ENCODE results near the gene BBS4.

DNA sequence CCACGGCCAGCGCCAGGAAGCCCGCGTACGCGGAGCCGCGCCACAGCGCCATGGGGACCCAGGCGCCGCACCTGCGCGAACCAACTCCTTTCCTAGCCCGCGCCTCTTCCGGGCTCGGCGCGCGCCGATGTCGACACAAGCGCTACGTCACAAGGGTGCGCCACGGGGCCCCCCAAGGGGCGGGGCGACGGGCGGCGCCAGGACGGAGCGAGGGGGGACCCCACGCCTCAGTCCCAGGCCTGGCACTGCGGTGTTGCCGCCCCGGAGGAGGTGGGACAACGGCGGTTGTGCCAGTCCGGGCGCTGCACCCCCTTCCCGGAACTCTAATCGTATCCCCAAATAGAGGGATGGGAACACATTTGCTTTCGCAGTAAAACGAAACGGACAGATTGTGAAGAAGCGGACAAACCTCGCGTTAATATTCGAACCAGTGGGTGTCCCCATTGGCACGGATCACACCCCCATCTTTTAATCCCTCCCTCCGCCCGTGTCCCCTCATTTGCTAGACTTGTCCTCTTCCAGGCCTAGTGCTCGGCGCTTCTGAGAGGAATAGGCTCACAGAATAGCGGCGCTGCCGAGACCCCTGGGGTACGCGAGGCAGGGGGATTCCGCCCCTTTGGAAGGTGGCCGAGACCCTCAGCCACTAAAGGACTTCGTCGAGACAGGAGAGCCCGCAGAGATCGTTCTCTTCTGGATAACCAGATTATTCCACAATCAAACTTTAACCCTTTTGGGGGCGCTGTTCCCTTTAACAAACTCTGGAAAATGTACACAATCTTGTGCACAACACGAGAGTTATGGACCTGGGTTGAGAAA lies 97.8 kb downstream of the BBS4 start, which contains the start of gene ADPGK:
- TF ChIP-seq ZNF274 (IDR thresholded peaks at IDR 0.05; ENCODE audit: low read depth, low read length) (no peak), YY1 (IDR thresholded peaks at IDR 0.05; ENCODE audit: insufficient read depth, insufficient read length) (no peak)

All from NT2/D1 (cell line).